Upper lobe of right lung (tissue), 1 donor: ENCODE data around the gene RNF167. TPM values are rescaled to one million over a fixed set of nuclear protein-coding genes. Genes with fewer than 3 reads are reported as not detected.

Experiments used
- ATAC-seq: fragments of 200-7000 bp; cut with Tn5 transposase; one replicate; pipeline ENCODE4 v1.9.1; 2020; ENCODE audit warnings: mild to moderate bottlenecking, moderate library complexity
- DNase-seq: peaks from one replicate; pipeline ENCODE4 v3.0.0-alpha.2; 2020
- H3K27ac ChIP-seq: fragments of 200-600 bp; one replicate; pipeline ENCODE4 v1.8.0; 2022
- H3K27me3 ChIP-seq: fragments of 200-600 bp; one replicate; pipeline ENCODE4 v1.8.0; 2022; ENCODE audit warnings: mild to moderate bottlenecking
- H3K36me3 ChIP-seq: fragments of 200-600 bp; one replicate; pipeline ENCODE4 v1.8.0; 2022
- H3K4me1 ChIP-seq: fragments of 200-600 bp; one replicate; pipeline ENCODE4 v1.8.0; 2022
- H3K4me3 ChIP-seq: fragments of 200-600 bp; one replicate; pipeline ENCODE4 v1.8.0; 2022; ENCODE audit warnings: mild to moderate bottlenecking
- H3K9me3 ChIP-seq: fragments of 200-600 bp; one replicate; pipeline ENCODE4 v1.8.0; 2022
- intact Hi-C: fragments of 100-400 bp; cut with DNase I; formaldehyde crosslinking; loops from one replicate; pipeline ENCODE4 v1.11.0; 2022
- total RNA-seq: library from RNA; stranded (reverse); fragmentation: NEBNext Ultra II Directional; extraction: Animal tissue kit (Norgen Biotek cat#: 25700); gene quantifications from one replicate; pipeline ENCODE4 v1.2.1, GENCODE V29; 2021
- TF ChIP-seq, protein P1 (sequence below): fragments of 200-600 bp; IDR thresholded peaks from one replicate; pipeline ENCODE4 v1.8.0; 2022; ENCODE audit warnings: antibody characterized with exemption
- donor health status: DM: no; HTN: yes; CAD: no; lungs with severe emphysema.

Gene RNF167
- total RNA-seq, 1 donor from 2014 or later = 92.9 TPM

DNA sequence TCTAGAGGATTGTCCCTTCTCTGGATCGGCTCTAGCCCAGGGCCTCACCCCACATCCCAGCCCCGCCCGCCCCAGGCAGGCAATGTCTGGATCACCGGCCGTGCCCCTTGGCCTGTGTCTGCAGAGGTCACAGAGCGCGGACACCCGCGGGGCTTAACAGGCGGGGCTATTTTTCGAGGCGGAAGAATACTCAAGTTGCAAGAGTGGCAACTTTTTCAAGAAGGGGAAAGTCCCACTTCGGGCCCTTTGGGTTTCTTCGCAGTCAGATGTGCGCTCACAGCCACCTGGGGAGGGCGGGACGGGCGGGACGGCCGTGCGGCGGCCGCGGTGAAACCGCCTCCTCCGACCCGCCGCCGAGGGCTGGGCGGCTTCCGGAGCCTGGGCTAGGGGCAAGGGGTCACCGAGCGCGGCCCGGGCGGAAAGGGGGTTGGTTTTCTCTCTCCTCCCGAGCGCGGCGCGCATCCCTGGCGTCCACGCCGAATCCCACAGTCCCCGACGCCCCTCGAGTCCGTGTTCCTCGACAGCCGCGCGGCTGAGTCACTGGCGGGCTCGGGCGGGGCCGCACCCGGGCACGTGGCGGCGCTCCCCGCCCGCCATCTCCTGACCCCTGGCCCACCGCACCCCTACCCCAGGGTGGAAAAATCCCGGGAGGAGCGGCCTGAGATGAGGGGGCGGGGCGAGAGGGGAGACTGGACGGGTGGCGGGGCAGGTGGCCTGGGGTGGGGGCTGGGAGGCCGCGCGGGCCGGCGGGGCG, 9.4 kb downstream of the RNF167 start:
- peak; percentile 67 for ATAC-seq
- H3K27ac ChIP-seq = peak overlapping the region; percentile 97
- H3K4me3 ChIP-seq = peak overlapping the region; percentile 99
- intact Hi-C loops = no loop called here
- H3K9me3 ChIP-seq = no peaks in the 10 kb centered on the region
- peaks cover 23% of the 10 kb centered on the region for H3K36me3 ChIP-seq
- no peaks in the 10 kb centered on the region for H3K27me3 ChIP-seq
- DNase-seq = peak; percentile 94
- TF ChIP-seq, protein P1, sequence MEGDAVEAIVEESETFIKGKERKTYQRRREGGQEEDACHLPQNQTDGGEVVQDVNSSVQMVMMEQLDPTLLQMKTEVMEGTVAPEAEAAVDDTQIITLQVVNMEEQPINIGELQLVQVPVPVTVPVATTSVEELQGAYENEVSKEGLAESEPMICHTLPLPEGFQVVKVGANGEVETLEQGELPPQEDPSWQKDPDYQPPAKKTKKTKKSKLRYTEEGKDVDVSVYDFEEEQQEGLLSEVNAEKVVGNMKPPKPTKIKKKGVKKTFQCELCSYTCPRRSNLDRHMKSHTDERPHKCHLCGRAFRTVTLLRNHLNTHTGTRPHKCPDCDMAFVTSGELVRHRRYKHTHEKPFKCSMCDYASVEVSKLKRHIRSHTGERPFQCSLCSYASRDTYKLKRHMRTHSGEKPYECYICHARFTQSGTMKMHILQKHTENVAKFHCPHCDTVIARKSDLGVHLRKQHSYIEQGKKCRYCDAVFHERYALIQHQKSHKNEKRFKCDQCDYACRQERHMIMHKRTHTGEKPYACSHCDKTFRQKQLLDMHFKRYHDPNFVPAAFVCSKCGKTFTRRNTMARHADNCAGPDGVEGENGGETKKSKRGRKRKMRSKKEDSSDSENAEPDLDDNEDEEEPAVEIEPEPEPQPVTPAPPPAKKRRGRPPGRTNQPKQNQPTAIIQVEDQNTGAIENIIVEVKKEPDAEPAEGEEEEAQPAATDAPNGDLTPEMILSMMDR = no peak
- peaks cover 40% of the 10 kb centered on the region for H3K4me1 ChIP-seq

GRCh38 chr17:4950075-4950745, 10.1 kb downstream of the RNF167 start:
- TF ChIP-seq, protein P1 = no peak
- Histone ChIP-seq H3K36me3 (peaks cover 16% of the 10 kb centered on the region), H3K9me3 (no peaks in the 10 kb centered on the region), H3K27me3 (no peaks in the 10 kb centered on the region), H3K27ac (peak overlapping the region; percentile 97), H3K4me3 (peak overlapping the region; percentile 99), H3K4me1 (peaks cover 33% of the 10 kb centered on the region)
- DNase-seq (peak; percentile 85), ATAC-seq (no peak)
- intact Hi-C loops = no loop called here

- no peaks in the 10 kb centered on the region for H3K9me3 ChIP-seq
- no peak for ATAC-seq
- peaks cover 27% of the 10 kb centered on the region for H3K4me1 ChIP-seq
- peak within 1 kb of the TSS; percentile 97 for H3K27ac ChIP-seq
- TF ChIP-seq, protein P1 = no peak
- intact Hi-C loops = no loop called here
- peaks cover 11% of the 10 kb centered on the region for H3K36me3 ChIP-seq
- no peak for DNase-seq
- H3K4me3 ChIP-seq = peak within 1 kb of the TSS; percentile 99
- no peaks in the 10 kb centered on the region for H3K27me3 ChIP-seq
Observed at GRCh38 chr17:4950746-4951204, 10.7 kb downstream of the RNF167 start, which contains the start of gene ENO3. TSS of gene ENO3 (plus strand) at chr17:4951119. CDS start at chr17:4951830, 711 bp downstream.

- Histone ChIP-seq H3K27ac (no peak overlapping the region), H3K4me3 (no peak overlapping the region), H3K36me3 (peaks cover 4% of the 10 kb centered on the region), H3K4me1 (peaks cover 20% of the 10 kb centered on the region), H3K9me3 (no peaks in the 10 kb centered on the region), H3K27me3 (no peaks in the 10 kb centered on the region)
- no peak for DNase-seq
- no peak for ATAC-seq
- TF ChIP-seq, protein P1 = no peak
- intact Hi-C loops = no loop called here
Observed at GRCh38 chr17:4951486-4951885, 11.4 kb downstream of the RNF167 start.

GRCh38 chr17:4953451-4953961, 13.4 kb downstream of the RNF167 start:
- H3K4me1 ChIP-seq = peaks cover 15% of the 10 kb centered on the region
- TF ChIP-seq, protein P1 = no peak
- H3K27me3 ChIP-seq = no peaks in the 10 kb centered on the region
- ATAC-seq = no peak
- peak overlapping the region; percentile 36 for H3K27ac ChIP-seq
- H3K36me3 ChIP-seq = peaks cover under 1% of the 10 kb centered on the region
- intact Hi-C loops = no loop called here
- DNase-seq = no peak
- H3K9me3 ChIP-seq = no peaks in the 10 kb centered on the region
- H3K4me3 ChIP-seq = no peak overlapping the region
